GM21737 (cell line): ENCODE results near the gene CPT1C.
"Not testable (repeated sequence)": the region's sequence is repeated elsewhere in the genome, so short reads cannot be mapped to it uniquely, and the experiment has no call there.

ENCODE experiments used
- ATAC-seq: cut with Tn5 transposase; IDR thresholded peaks from one replicate; pipeline ENCODE4 v1.9.1; 2021; ENCODE audit warnings: mild to moderate bottlenecking, moderate library complexity; ENCODE audit not compliant: unreplicated experiment

The CPT1C gene

GRCh38 chr19:49700563-49700962, 9.6 kb downstream of the CPT1C start:
- no peak for ATAC-seq

- ATAC-seq, result no peak
These were observed 10.4 kb downstream of the CPT1C start for GRCh38 chr19:49701271-49701786.

GRCh38 chr19:49704888-49705642, 14.1 kb downstream of the CPT1C start:
- ATAC-seq, result no peak

GRCh38 chr19:49705919-49706318, 15.0 kb downstream of the CPT1C start:
- no peak for ATAC-seq

- ATAC-seq, result no peak
These were observed 19.5 kb downstream of the CPT1C start for GRCh38 chr19:49710372-49710951.

GRCh38 chr19:49712397-49712859, 21.5 kb downstream of the CPT1C start:
- ATAC-seq, result no peak

GRCh38 chr19:49713236-49713845, 22.4 kb downstream of the CPT1C start:
- no peak for ATAC-seq

GRCh38 chr19:49716154-49716553, 25.2 kb downstream of the CPT1C start:
- no peak for ATAC-seq

- ATAC-seq, result no peak
These were observed 27.6 kb downstream of the CPT1C start for GRCh38 chr19:49718511-49718910.

- ATAC-seq, result no peak
These were observed 28.1 kb downstream of the CPT1C start for GRCh38 chr19:49718991-49719390.

GRCh38 chr19:49719420-49719819, 28.5 kb downstream of the CPT1C start:
- not testable (repeated sequence) for ATAC-seq

GRCh38 chr19:49727217-49728030, 36.5 kb downstream of the CPT1C start:
- no peak for ATAC-seq

GRCh38 chr19:49730166-49730565, 39.2 kb downstream of the CPT1C start:
- ATAC-seq, result no peak

- no peak for ATAC-seq
These were observed 47.4 kb downstream of the CPT1C start for GRCh38 chr19:49738268-49738667.

- no peak for ATAC-seq
These were observed 48.2 kb downstream of the CPT1C start for GRCh38 chr19:49739098-49739497.

- ATAC-seq, result no peak
These were observed 49.0 kb downstream of the CPT1C start for GRCh38 chr19:49739933-49740332.

- ATAC-seq, result no peak
These were observed 50.4 kb downstream of the CPT1C start for GRCh38 chr19:49741210-49741844.

GRCh38 chr19:49744946-49745381, 54.0 kb downstream of the CPT1C start:
- no peak for ATAC-seq

GRCh38 chr19:49746206-49746958, 55.5 kb downstream of the CPT1C start:
- ATAC-seq, result no peak
